Endothelial cell of umbilical vein (primary cell): ENCODE measurements around the gene SPON1. TPM values are rescaled to one million over a fixed set of nuclear protein-coding genes. Genes with fewer than 3 reads are reported as not detected.

Experiments used
- BruUV-seq: library from RNA; stranded (reverse); fragments of 400-500 nt; replicated peaks from 2 replicates; lab custom pipeline; 2021; lab: Mats Ljungman, UMichigan
- CTCF ChIA-PET: fragments of 300-600, 350-600 bp; sonication (Branson Sonifier 250); formaldehyde crosslinking; loops from one replicate; lab custom pipeline; 2021; ENCODE audit warnings: antibody characterized with exemption, inconsistent platforms; lab: Charles Lee
- POLR2A ChIA-PET: fragments of 300-600, 350-600 bp; sonication (Branson Sonifier 250); formaldehyde crosslinking; loops from one replicate; lab custom pipeline; 2021; ENCODE audit warnings: antibody characterized with exemption, inconsistent platforms; lab: Charles Lee
- DNase-seq: peaks from one replicate; pipeline ENCODE4 v3.0.0-alpha.2; 2011; ENCODE audit warnings: low read depth, low spot score
- FAIRE-seq: peaks from 2 replicates; lab custom pipeline; 2011; peaks lifted over from hg19 to GRCh38; lab: Jason Lieb, UNC
- H2AFZ ChIP-seq: 2 replicates; pipeline ENCODE4 v1.6.0; 2012; ENCODE audit warnings: low read depth, low read length, control low read depth, inconsistent platforms
- H3K27ac ChIP-seq: 2 replicates; pipeline ENCODE4 v1.5.1; 2011; ENCODE audit warnings: low read depth, mild to moderate bottlenecking, control low read depth, low read length, moderate library complexity; ENCODE audit not compliant: insufficient read depth
- H3K27me3 ChIP-seq, 2 experiments: 2 replicates each; pipeline versions ENCODE4 v1.6.0 to v1.6.1; 2011; ENCODE audit warnings: low read length in 2 of 2, mixed read lengths in 1 of 2; ENCODE audit not compliant: control insufficient read depth in 2 of 2, insufficient read depth in 2 of 2
- H3K36me3 ChIP-seq, 2 experiments: 2 replicates in 1 of 2; 3 replicates in 1 of 2; pipeline ENCODE4 v1.5.1; 2011; ENCODE audit warnings: low read length in 2 of 2, mild to moderate bottlenecking in 1 of 2, moderate library complexity in 1 of 2; ENCODE audit not compliant: control insufficient read depth in 2 of 2, insufficient read depth in 2 of 2; ENCODE audit errors: extremely low read depth in 1 of 2
- H3K4me1 ChIP-seq: 3 replicates; pipeline ENCODE4 v1.5.1; 2011; ENCODE audit warnings: mild to moderate bottlenecking, low read length; ENCODE audit not compliant: control insufficient read depth, insufficient read depth; ENCODE audit errors: extremely low read depth
- H3K4me2 ChIP-seq: 2 replicates; pipeline ENCODE4 v1.6.1; 2011; ENCODE audit warnings: low read length, control low read depth, mixed read lengths; ENCODE audit not compliant: insufficient read depth
- H3K4me3 ChIP-seq, 3 experiments: fragments of 200-600 bp in 1 of 3; sonication (generic), shearing (Covaris generic) in 1 of 3; replicated peaks in 1 of 3; 2 replicates each; pipeline ENCODE4 v1.5.1; 2011 to 2016; ENCODE audit warnings: control low read depth in 3 of 3, low read length in 3 of 3, mild to moderate bottlenecking in 2 of 3, inconsistent platforms in 1 of 3, low read depth in 1 of 3, moderate library complexity in 1 of 3; ENCODE audit not compliant: insufficient read depth in 1 of 3
- H3K79me2 ChIP-seq: 2 replicates; pipeline ENCODE4 v1.6.0; 2012; ENCODE audit warnings: low read length, inconsistent platforms; ENCODE audit not compliant: control insufficient read depth, insufficient read depth
- H3K9ac ChIP-seq: replicated peaks from 2 replicates; pipeline ENCODE3; 2011; ENCODE audit warnings: low read length, control low read depth; ENCODE audit not compliant: insufficient read depth; ENCODE audit errors: extremely low read depth
- H3K9me1 ChIP-seq: replicated peaks from 3 replicates; pipeline ENCODE4 v1.6.0; 2011; ENCODE audit warnings: mild to moderate bottlenecking, low read length; ENCODE audit not compliant: control insufficient read depth, insufficient read depth; ENCODE audit errors: extremely low read depth
- H3K9me3 ChIP-seq: replicated peaks from 2 replicates; pipeline ENCODE4 v1.5.1; 2012; ENCODE audit warnings: low read length, inconsistent platforms; ENCODE audit not compliant: control insufficient read depth, insufficient read depth
- H4K20me1 ChIP-seq: replicated peaks from 2 replicates; pipeline ENCODE3; 2011; ENCODE audit warnings: mild to moderate bottlenecking, low read length; ENCODE audit not compliant: control insufficient read depth, insufficient read depth; ENCODE audit errors: extremely low read depth
- CTCF ChIP-seq, 2 donors: IDR thresholded peaks; 1 replicate in 1 of 2; 2 replicates in 1 of 2; pipeline ENCODE4 v1.5.1; 2011; ENCODE audit warnings: low read length in 2 of 2, mild to moderate bottlenecking in 2 of 2, moderate library complexity in 2 of 2, control low read depth in 1 of 2, inconsistent platforms in 1 of 2, low read depth in 1 of 2; ENCODE audit not compliant: insufficient read depth in 1 of 2; ENCODE audit errors: extremely low read depth in 1 of 2
- EZH2 ChIP-seq: IDR thresholded peaks from 2 replicates; pipeline ENCODE4 v1.6.1; 2012; ENCODE audit warnings: borderline replicate concordance, low read depth, mild to moderate bottlenecking, moderate library complexity, low read length, inconsistent platforms; ENCODE audit not compliant: severe bottlenecking
- FOS ChIP-seq: IDR thresholded peaks from 2 replicates; pipeline ENCODE4 v1.6.1; 2011; ENCODE audit warnings: mild to moderate bottlenecking, low read length, moderate library complexity, borderline replicate concordance; ENCODE audit not compliant: insufficient read depth
- GATA2 ChIP-seq: IDR thresholded peaks from 2 replicates; pipeline ENCODE4 v1.7.0; 2011; ENCODE audit warnings: low read depth, mild to moderate bottlenecking, moderate library complexity, mixed read lengths, low read length; ENCODE audit not compliant: insufficient read length, insufficient read depth
- JUN ChIP-seq: IDR thresholded peaks from 2 replicates; pipeline ENCODE4 v1.6.1; 2011; ENCODE audit warnings: borderline replicate concordance, low read depth; ENCODE audit not compliant: insufficient read length, insufficient read depth
- MAX ChIP-seq: IDR thresholded peaks from 2 replicates; pipeline ENCODE4 v1.6.1; 2011; ENCODE audit not compliant: insufficient read depth, insufficient read length
- MYC ChIP-seq: IDR thresholded peaks from one replicate; pipeline ENCODE4 v1.6.1; 2011; ENCODE audit warnings: mild to moderate bottlenecking, low read depth, low read length
- POLR2A ChIP-seq: IDR thresholded peaks from 2 replicates; pipeline ENCODE4 v1.6.1; 2012; ENCODE audit warnings: low read depth, mild to moderate bottlenecking, control low read depth, low read length
- POLR2AphosphoS5 ChIP-seq: IDR thresholded peaks from 2 replicates; pipeline ENCODE4 v1.6.1; 2012; ENCODE audit warnings: low read depth, mild to moderate bottlenecking, control low read depth, low read length, moderate library complexity; ENCODE audit not compliant: insufficient read depth
- dilution Hi-C: fragments of 300-500 bp; cut with MboI; formaldehyde crosslinking; loops from one replicate; pipeline ENCODE4 v1.15.0; 2019; ENCODE audit warnings: low sequenced_read_pairs; ENCODE audit not compliant: extremely low pct_ligation_motif_present
- intact Hi-C: fragments of 100-400 bp; cut with micrococcal nuclease; formaldehyde crosslinking; loops from one replicate; pipeline ENCODE4 v1.10.0; 2022
- polyA plus RNA-seq, 4 experiments: library from polyadenylated mRNA; depleted of rRNA in 3 of 4; stranded (reverse) in 3 of 4; unstranded in 1 of 4; fragments of >200 nt; gene quantifications; 2 replicates each; pipeline versions ENCODE4 v1.2.1 to v1.2.3, GENCODE V29; 2011 to 2012; ENCODE audit warnings: missing spikeins in 1 of 4
- total RNA-seq: library from RNA; stranded (reverse); gene quantifications from 2 replicates; pipeline ENCODE4 v1.2.3, GENCODE V29; 2021

Gene SPON1
- total and polyA plus RNA-seq, 2 donors (not counting 3 experiments of a cell fraction or from before 2014, with no cell fraction given), result 0.31 TPM; not detected in 1

GRCh38 chr11:14229472-14229871 is 266.9 kb downstream of the SPON1 start:
- H3K9ac ChIP-seq, result no peak overlapping the region
- intact Hi-C loops, result no loop called here
- TF ChIP-seq EZH2 (no peak), FOS (no peak), POLR2A (no peak), CTCF (IDR thresholded peaks at IDR 0.05; ENCODE audit: extremely low read depth in 1 of 2, insufficient read depth in 1 of 2, low read depth in 1 of 2, low read length in 2 of 2) (no peak), POLR2AphosphoS5 (no peak), MAX (no peak), MYC (no peak), JUN (no peak), GATA2 (no peak)
- H3K79me2 ChIP-seq, result no peaks in the 10 kb centered on the region
- no peaks in the 10 kb centered on the region for H3K9me1 ChIP-seq
- dilution Hi-C loops, result no loop called here
- BruUV-seq, result no TSS peak
- no peaks in the 10 kb centered on the region for H4K20me1 ChIP-seq
- ChIA-PET POLR2A (no interaction called here), CTCF (no interaction called here)
- no peaks in the 10 kb centered on the region for H3K4me1 ChIP-seq
- DNase-seq (no peak), FAIRE-seq (no peak)
- no peaks in the 10 kb centered on the region for H3K9me3 ChIP-seq
- H2AFZ ChIP-seq, result no peak overlapping the region
- H3K4me3 ChIP-seq, result no peak overlapping the region
- H3K27me3 ChIP-seq, result peaks cover 5 to 8% of the 10 kb centered on the region in 2 experiments
- no peak overlapping the region for H3K4me2 ChIP-seq
- H3K27ac ChIP-seq, result no peak overlapping the region
- no peaks in the 10 kb centered on the region for H3K36me3 ChIP-seq
